Lung (tissue), 12 donors: Measurements from ENCODE around the gene ACIN1. TPM values are rescaled to one million over a fixed set of nuclear protein-coding genes. Genes with fewer than 3 reads are reported as not detected.

Experiments used
- ATAC-seq: fragments of 200-7000 bp; cut with Tn5 transposase; one replicate; pipeline ENCODE4 v1.9.1; 2020; ENCODE audit warnings: moderate number of reproducible peaks; ENCODE audit not compliant: insufficient read depth, low FRiP score
- DNase-seq, 3 donors: peaks; one replicate each; pipeline ENCODE4 v3.0.0-alpha.2; 2013 to 2017
- H3K27ac ChIP-seq, 2 donors: one replicate each; pipeline ENCODE4 v1.5.1; 2013; ENCODE audit warnings: mild to moderate bottlenecking in 2 of 2, moderate library complexity in 2 of 2, control low read depth in 1 of 2, inconsistent platforms in 1 of 2, low read depth in 1 of 2, low read length in 1 of 2
- H3K27me3 ChIP-seq, 3 donors: one replicate each; pipeline ENCODE4 v1.5.1; 2013; ENCODE audit warnings: low read length in 2 of 3; ENCODE audit not compliant: control insufficient read depth in 3 of 3, insufficient read depth in 3 of 3
- H3K36me3 ChIP-seq, 4 donors: one replicate each; pipeline ENCODE4 v1.5.1; 2013; ENCODE audit warnings: low read length in 4 of 4, mild to moderate bottlenecking in 1 of 4, moderate library complexity in 1 of 4; ENCODE audit not compliant: control insufficient read depth in 4 of 4, insufficient read depth in 4 of 4
- H3K4me1 ChIP-seq, 5 donors: one replicate each; pipeline ENCODE4 v1.5.1; 2013; ENCODE audit warnings: low read length in 5 of 5, mild to moderate bottlenecking in 2 of 5, moderate library complexity in 1 of 5; ENCODE audit not compliant: control insufficient read depth in 5 of 5, insufficient read depth in 5 of 5
- H3K4me3 ChIP-seq: one replicate; pipeline ENCODE4 v1.5.1; 2013; ENCODE audit warnings: mild to moderate bottlenecking, control low read depth, moderate library complexity
- H3K9ac ChIP-seq, 2 donors: one replicate each; pipeline ENCODE4 v1.5.1; 2013; ENCODE audit warnings: low read length in 2 of 2, control low read depth in 1 of 2; ENCODE audit not compliant: insufficient read depth in 1 of 2
- H3K9me3 ChIP-seq, 4 donors: one replicate each; pipeline ENCODE4 v1.5.1; 2013; ENCODE audit warnings: low read length in 3 of 4, mild to moderate bottlenecking in 1 of 4, moderate library complexity in 1 of 4; ENCODE audit not compliant: control insufficient read depth in 4 of 4, insufficient read depth in 3 of 4
- CTCF ChIP-seq: IDR thresholded peaks from 2 replicates; pipeline ENCODE4 v1.5.1; 2012; ENCODE audit warnings: mild to moderate bottlenecking; ENCODE audit errors: control extremely low read depth, extremely low read depth
- WGBS, 2 donors: extraction: QIAGEN DNeasy Blood & Tissue Kit; methylation state at CpG; one replicate each; pipeline ENCODE4 v1.1.7; 2013; 5-methylcytosine and 5-hydroxymethylcytosine counted together
- polyA plus RNA-seq, 2 donors: library from polyadenylated mRNA; stranded (reverse); fragments of 200-250 nt; gene quantifications; one replicate each; pipeline ENCODE4 v1.2.1, GENCODE V29; 2013
- total RNA-seq, 2 donors: library from RNA; depleted of rRNA in 1 of 2; stranded (reverse); fragments of >200 nt in 1 of 2; gene quantifications; one replicate each; pipeline ENCODE4 v1.2.1, GENCODE V29; 2014 to 2021
- donor health status: control.
- donor health status: control.
- donor health status: Bipolar disorder and iron deficiency.
- donor health status: healthy.
- donor health status: DM: yes; HTN: yes; CAD: no.

ACIN1 gene
- total and polyA plus RNA-seq, 4 donors: 76.3 to 154 (median 115) TPM

GRCh38 chr14:23128969-23129758 lies 34.2 kb upstream of the ACIN1 start:
- Histone ChIP-seq H3K27ac (no peak overlapping the region), H3K36me3 (peaks cover 0 to 45% (median 21%) of the 10 kb centered on the region in 4 donors), H3K9ac (no peak overlapping the region), H3K4me3 (no peak overlapping the region), H3K4me1 (peaks cover 0 to under 1% (median 0%) of the 10 kb centered on the region in 5 donors), H3K27me3 (no peaks in the 10 kb centered on the region), H3K9me3 (no peaks in the 10 kb centered on the region)
- no peak for ATAC-seq
- DNase-seq: no peak
- 79 to 90% methylated on average over 7 of the region's 7 CpGs for WGBS, 2 donors
- no peak for TF ChIP-seq CTCF

- WGBS, 2 donors: 88 to 90% methylated on average over 3 of the region's 3 CpGs
- H3K9ac ChIP-seq: no peak overlapping the region
- no peaks in the 10 kb centered on the region for H3K9me3 ChIP-seq
- ATAC-seq (no peak), DNase-seq (no peak)
- peaks cover 0 to 45% (median 21%) of the 10 kb centered on the region in 4 donors for H3K36me3 ChIP-seq
- no peaks in the 10 kb centered on the region for H3K27me3 ChIP-seq
- TF ChIP-seq CTCF: no peak
- no peak overlapping the region for H3K4me3 ChIP-seq
- peaks cover 0 to 7% (median 5%) of the 10 kb centered on the region in 5 donors for H3K4me1 ChIP-seq
- no peak overlapping the region for H3K27ac ChIP-seq
Observed at GRCh38 chr14:23127861-23128260, 32.9 kb upstream of the ACIN1 start.

GRCh38 chr14:23126548-23127278 lies 31.8 kb upstream of the ACIN1 start:
- Histone ChIP-seq H3K36me3 (peaks cover 0 to 41% (median 21%) of the 10 kb centered on the region in 4 donors), H3K4me1 (peaks cover 0 to 13% (median 5%) of the 10 kb centered on the region in 5 donors)
- 81 to 84% methylated on average over 8 of the region's 8 CpGs for WGBS, 2 donors

More at GRCh38 chr14:23126548-23127278, 31.8 kb upstream of the ACIN1 start:
- H3K27ac ChIP-seq: no peak overlapping the region
- no peak for DNase-seq
- H3K27me3 ChIP-seq: no peaks in the 10 kb centered on the region
- H3K9ac ChIP-seq: no peak overlapping the region
- no peak overlapping the region for H3K4me3 ChIP-seq
- no peak for TF ChIP-seq CTCF
- ATAC-seq: no peak
- no peaks in the 10 kb centered on the region for H3K9me3 ChIP-seq
